Measurements from ENCODE around the gene SHC2. TPM values are rescaled to one million over a fixed set of nuclear protein-coding genes. Genes with fewer than 3 reads are reported as not detected.

The SHC2 gene
- total RNA-seq, 1 experiment from 2014 or later, result 16.6 TPM

- H3K79me1 ChIP-seq (ENCODE audit: insufficient read depth, low read depth, low read length, poor library complexity, severe bottlenecking), result no peaks in the 10 kb centered on the region
- H3K4me2 ChIP-seq (ENCODE audit: insufficient read depth, insufficient read length, low read length), result no peak overlapping the region
- H4K20me1 ChIP-seq (ENCODE audit: control insufficient read depth, insufficient read depth, insufficient read length), result peaks cover 2% of the 10 kb centered on the region
- no peak overlapping the region for H2AFZ ChIP-seq (ENCODE audit: low read length)
- H2BK20ac ChIP-seq (ENCODE audit: low read depth, low read length, poor library complexity, severe bottlenecking), result no peak overlapping the region
- H3K27ac ChIP-seq (ENCODE audit: insufficient read length, low read depth, low read length), result no peak overlapping the region
- H3K18ac ChIP-seq (ENCODE audit: insufficient read length, low read depth, low read length), result no peak overlapping the region
- Mint-ChIP-seq H3K27me3 (ENCODE audit: low read depth) (peaks cover 23% of the 10 kb centered on the region), H3K27ac (no peak overlapping the region; a peak in 1 of 7 replicates), H3K36me3 (ENCODE audit: insufficient read depth in 1 of 3, low read depth in 3 of 3) (no peaks in the 10 kb centered on the region; a peak in 1 of 7 replicates), H3K9me3 (peaks cover 0 to 8% of the 10 kb centered on the region in 2 experiments; a peak in 3 of 5 replicates), H3K4me3 (no peak overlapping the region), H3K4me1 (peaks cover 0 to 15% of the 10 kb centered on the region in 2 experiments; a peak in 2 of 4 replicates)
- H2BK15ac ChIP-seq (ENCODE audit: low read depth, low read length), result 0 out of 2 replicates have a peak overlapping the region, but pooled peaks have one; percentile 57
- H2BK5ac ChIP-seq (ENCODE audit: insufficient read length, low read length), result no peak overlapping the region
- H4K5ac ChIP-seq (ENCODE audit: insufficient read length, low read depth, low read length), result no peak overlapping the region
- H3K27me3 ChIP-seq (ENCODE audit: insufficient read depth, low read length), result no peaks in the 10 kb centered on the region
- H3K4me1 ChIP-seq (ENCODE audit: insufficient read depth, low read length), result no peaks in the 10 kb centered on the region
- no CpG with 5 or more reads among the region's 43 CpGs for WGBS (ENCODE audit: extremely low coverage, insufficient read length, low lambda C conversion rate)
- H3K23me2 ChIP-seq (ENCODE audit: insufficient read length, low read depth, low read length, poor library complexity, severe bottlenecking), result no peaks in the 10 kb centered on the region
- H4K8ac ChIP-seq (replicated peaks; ENCODE audit: insufficient read length, low read depth, low read length), result no peak overlapping the region
- no peaks in the 10 kb centered on the region for H3K9me3 ChIP-seq (ENCODE audit: control insufficient read depth, low read depth, low read length)
- DNase-seq, result peak; percentile 22
- H3K9ac ChIP-seq (ENCODE audit: extremely low read depth, insufficient read length, low read length), result no peak overlapping the region
- H2BK12ac ChIP-seq (ENCODE audit: insufficient read length, low read depth, low read length), result no peak overlapping the region
- no peak overlapping the region for H4K91ac ChIP-seq (ENCODE audit: insufficient read length, low read depth, low read length)
- no peak for TF ChIP-seq CTCF (conservative IDR thresholded peaks at IDR 0.05)
- no peak overlapping the region for H3K56ac ChIP-seq (ENCODE audit: insufficient read length, low read depth, low read length)
- H3K4ac ChIP-seq (ENCODE audit: low read depth, low read length), result no peak overlapping the region
- no peak overlapping the region for H2AK5ac ChIP-seq (ENCODE audit: insufficient read length, low read length)
- no peak overlapping the region for H2BK120ac ChIP-seq (ENCODE audit: low read depth, low read length, poor library complexity, severe bottlenecking)
- H3K79me2 ChIP-seq (ENCODE audit: insufficient read depth, low read length), result no peaks in the 10 kb centered on the region
- no peak overlapping the region for H3K14ac ChIP-seq (ENCODE audit: insufficient read depth, low read length)
- H3K23ac ChIP-seq (ENCODE audit: insufficient read length, low read depth, low read length), result no peak overlapping the region
- no peak overlapping the region for H3T11ph ChIP-seq (ENCODE audit: low read length)
Observed at GRCh38 chr19:400976-401865, 59.6 kb downstream of the SHC2 start.
